ENCODE data around the gene APBA1.
"Not testable (repeated sequence)": the region's sequence is repeated elsewhere in the genome, so short reads cannot be mapped to it uniquely, and the experiment has no call there.

APBA1 gene

GRCh38 chr9:69603656-69604055 lies 68.5 kb downstream of the APBA1 start:
- no peak for DNase-seq

- no peak for DNase-seq
These were observed 69.4 kb downstream of the APBA1 start for GRCh38 chr9:69602773-69603172.

- DNase-seq = no peak
These were observed 70.5 kb downstream of the APBA1 start for GRCh38 chr9:69601698-69602097.

- DNase-seq = no peak
These were observed 71.7 kb downstream of the APBA1 start for GRCh38 chr9:69600314-69601047.

GRCh38 chr9:69599232-69599971 lies 72.8 kb downstream of the APBA1 start:
- DNase-seq = no peak

GRCh38 chr9:69596906-69597305 lies 75.3 kb downstream of the APBA1 start:
- DNase-seq = not testable (repeated sequence)

- no peak for DNase-seq
These were observed 78.0 kb downstream of the APBA1 start for GRCh38 chr9:69594180-69594579.

- DNase-seq = no peak
These were observed 78.4 kb downstream of the APBA1 start for GRCh38 chr9:69593756-69594155.

- DNase-seq = no peak
These were observed 78.9 kb downstream of the APBA1 start for GRCh38 chr9:69593301-69593700.

- no peak for DNase-seq
These were observed 81.9 kb downstream of the APBA1 start for GRCh38 chr9:69590266-69590665.

GRCh38 chr9:69589156-69589555 lies 83.0 kb downstream of the APBA1 start:
- no peak for DNase-seq

GRCh38 chr9:69585571-69585970 lies 86.6 kb downstream of the APBA1 start:
- DNase-seq = no peak

GRCh38 chr9:69584759-69585158 lies 87.4 kb downstream of the APBA1 start:
- DNase-seq = no peak

- no peak for DNase-seq
These were observed 88.4 kb downstream of the APBA1 start for GRCh38 chr9:69583645-69584234.

- no peak for DNase-seq
These were observed 89.5 kb downstream of the APBA1 start for GRCh38 chr9:69582544-69583297.

- DNase-seq = no peak
These were observed 90.2 kb downstream of the APBA1 start for GRCh38 chr9:69582018-69582417.

- no peak for DNase-seq
These were observed 91.5 kb downstream of the APBA1 start for GRCh38 chr9:69580582-69581214.

GRCh38 chr9:69579760-69580581 lies 92.2 kb downstream of the APBA1 start:
- DNase-seq = no peak

GRCh38 chr9:69579032-69579758 lies 93.0 kb downstream of the APBA1 start:
- DNase-seq = no peak

- no peak for DNase-seq
These were observed 94.1 kb downstream of the APBA1 start for GRCh38 chr9:69578026-69578425.

GRCh38 chr9:69577123-69577522 lies 95.0 kb downstream of the APBA1 start:
- DNase-seq = no peak

Data from activated CD4-positive, alpha-beta T cell treated with anti-CD3 and anti-CD28 coated beads, Interleukin-2, amount 50 U/mL, for 48 hours (primary cell).